GM06990 (cell line): ENCODE measurements around the gene GNAQ.

Source experiments
- DNase-seq: peaks from one replicate; pipeline ENCODE4 v3.0.0-alpha.2; 2011; ENCODE audit not compliant: insufficient read length; ENCODE audit errors: extremely low read depth
- H3K27me3 ChIP-seq: replicated peaks from 2 replicates; pipeline ENCODE4 v1.6.0; 2011; ENCODE audit warnings: low read length; ENCODE audit not compliant: control insufficient read depth, insufficient read depth
- H3K36me3 ChIP-seq: 2 replicates; pipeline ENCODE4 v1.5.1; 2011; ENCODE audit warnings: low read length; ENCODE audit not compliant: control insufficient read depth, insufficient read depth
- H3K4me3 ChIP-seq: replicated peaks from 2 replicates; pipeline ENCODE4 v1.5.1; 2011; ENCODE audit warnings: low read depth, mild to moderate bottlenecking, control low read depth, low read length
- TF ChIP-seq, protein P1 (sequence below): IDR thresholded peaks from 2 replicates; pipeline ENCODE4 v1.5.1; 2011; ENCODE audit warnings: low read length, control low read depth, mild to moderate bottlenecking, inconsistent platforms; ENCODE audit not compliant: insufficient read depth, poor library complexity, severe bottlenecking

The GNAQ gene

GRCh38 chr9:77847626-77848025 is 184.0 kb downstream of the GNAQ start:
- DNase-seq: no peak
- Histone ChIP-seq H3K27me3 (no peaks in the 10 kb centered on the region; the same call in 1 of the 2 replicates), H3K4me3 (no peak overlapping the region), H3K36me3 (no peaks in the 10 kb centered on the region)
- TF ChIP-seq, protein P1, sequence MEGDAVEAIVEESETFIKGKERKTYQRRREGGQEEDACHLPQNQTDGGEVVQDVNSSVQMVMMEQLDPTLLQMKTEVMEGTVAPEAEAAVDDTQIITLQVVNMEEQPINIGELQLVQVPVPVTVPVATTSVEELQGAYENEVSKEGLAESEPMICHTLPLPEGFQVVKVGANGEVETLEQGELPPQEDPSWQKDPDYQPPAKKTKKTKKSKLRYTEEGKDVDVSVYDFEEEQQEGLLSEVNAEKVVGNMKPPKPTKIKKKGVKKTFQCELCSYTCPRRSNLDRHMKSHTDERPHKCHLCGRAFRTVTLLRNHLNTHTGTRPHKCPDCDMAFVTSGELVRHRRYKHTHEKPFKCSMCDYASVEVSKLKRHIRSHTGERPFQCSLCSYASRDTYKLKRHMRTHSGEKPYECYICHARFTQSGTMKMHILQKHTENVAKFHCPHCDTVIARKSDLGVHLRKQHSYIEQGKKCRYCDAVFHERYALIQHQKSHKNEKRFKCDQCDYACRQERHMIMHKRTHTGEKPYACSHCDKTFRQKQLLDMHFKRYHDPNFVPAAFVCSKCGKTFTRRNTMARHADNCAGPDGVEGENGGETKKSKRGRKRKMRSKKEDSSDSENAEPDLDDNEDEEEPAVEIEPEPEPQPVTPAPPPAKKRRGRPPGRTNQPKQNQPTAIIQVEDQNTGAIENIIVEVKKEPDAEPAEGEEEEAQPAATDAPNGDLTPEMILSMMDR: no peak

- DNase-seq: no peak
- Histone ChIP-seq H3K36me3 (no peaks in the 10 kb centered on the region), H3K4me3 (no peak overlapping the region), H3K27me3 (no peaks in the 10 kb centered on the region; the same call in 1 of the 2 replicates)
- TF ChIP-seq, protein P1: no peak
These were observed 184.5 kb downstream of the GNAQ start for GRCh38 chr9:77847059-77847499.

DNA sequence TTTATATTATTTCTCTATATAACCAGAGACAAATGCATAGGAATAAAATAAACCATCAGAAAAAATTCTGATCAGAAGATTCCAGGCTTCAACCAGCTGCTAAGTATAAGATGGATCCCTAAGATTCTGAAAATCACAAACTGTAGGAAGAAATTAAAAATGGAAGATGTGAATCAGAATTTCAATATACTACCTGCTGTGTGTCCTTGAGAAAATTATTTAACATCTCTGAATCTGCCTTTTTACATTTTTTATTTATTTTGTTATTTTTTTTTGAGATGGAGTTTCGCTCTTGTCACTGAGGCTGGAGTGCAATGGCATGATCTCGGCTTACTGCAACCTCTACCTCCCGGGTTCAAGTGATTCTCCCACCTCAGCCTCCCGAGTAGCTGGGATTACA is 187.2 kb downstream of the GNAQ start:
- TF ChIP-seq, protein P1: no peak
- no peak for DNase-seq
- Histone ChIP-seq H3K27me3 (no peaks in the 10 kb centered on the region; the same call in 1 of the 2 replicates), H3K4me3 (no peak overlapping the region), H3K36me3 (no peaks in the 10 kb centered on the region)

DNA sequence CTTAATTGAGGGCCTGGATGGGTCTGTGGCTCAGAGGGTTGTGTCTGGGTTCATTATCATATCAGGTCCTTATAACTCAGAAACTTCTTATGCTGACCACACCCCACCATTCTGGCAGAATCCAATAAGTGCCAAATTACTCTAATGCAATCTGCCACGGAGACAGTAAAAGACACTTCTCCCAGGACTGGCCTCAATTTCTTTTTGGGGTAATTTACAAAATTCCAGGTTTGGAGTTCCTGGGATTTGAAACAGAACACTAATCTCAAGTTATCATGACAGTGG is 187.8 kb downstream of the GNAQ start:
- no peak for DNase-seq
- TF ChIP-seq, protein P1: no peak
- Histone ChIP-seq H3K36me3 (no peaks in the 10 kb centered on the region), H3K27me3 (no peaks in the 10 kb centered on the region; the same call in 1 of the 2 replicates), H3K4me3 (no peak overlapping the region)

GRCh38 chr9:77843076-77843870 is 188.3 kb downstream of the GNAQ start:
- Histone ChIP-seq H3K27me3 (no peaks in the 10 kb centered on the region; the same call in 1 of the 2 replicates), H3K4me3 (no peak overlapping the region), H3K36me3 (no peaks in the 10 kb centered on the region)
- TF ChIP-seq, protein P1: no peak
- no peak for DNase-seq
